ENCODE data around the gene PRKCQ.

DNA sequence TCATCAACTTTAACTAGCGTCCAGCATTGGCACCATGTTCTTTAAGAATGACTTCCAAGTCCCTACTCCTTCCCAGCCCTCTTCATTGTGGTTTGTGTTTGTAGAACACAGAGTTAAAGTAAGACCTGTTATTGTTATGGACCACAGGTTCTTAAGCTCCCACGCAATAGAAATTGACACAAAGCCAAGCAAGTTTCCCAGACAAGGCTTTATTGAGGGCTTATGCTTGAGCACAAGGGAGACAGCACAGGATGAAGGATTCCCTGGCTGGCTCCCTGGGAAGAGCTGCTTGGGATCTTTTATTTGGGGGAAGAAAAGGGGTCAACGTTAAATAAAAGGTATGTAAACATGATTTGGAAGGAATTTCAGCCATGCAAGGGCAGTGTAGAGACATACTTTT, 44.3 kb upstream of the PRKCQ start:
- TF ChIP-seq CTCF (IDR thresholded peaks at IDR 0.05) (no peak), POLR2A (IDR thresholded peaks at IDR 0.05) (no peak)

Data from testis (tissue), 2 donors.